IPS DF 6.9 (cell line): ENCODE results near the gene HMX3.
A peak's percentile ranks its signal among the peaks of the same experiment; 100 is the strongest.

Experiments
- DNase-seq: peaks from one replicate; pipeline ENCODE4 v3.0.0-alpha.2; 2013; ENCODE audit warnings: low read depth, low spot score
- H3K27ac ChIP-seq: one replicate; pipeline ENCODE4 v1.5.1; 2013; ENCODE audit warnings: low read length, control low read depth
- H3K27me3 ChIP-seq: 2 replicates; pipeline ENCODE4 v1.6.1; 2013; ENCODE audit warnings: mild to moderate bottlenecking, low read length; ENCODE audit not compliant: control insufficient read depth, insufficient read depth
- H3K36me3 ChIP-seq: 2 replicates; pipeline ENCODE4 v1.6.1; 2013; ENCODE audit warnings: low read length; ENCODE audit not compliant: control insufficient read depth, insufficient read depth
- H3K4me1 ChIP-seq: 2 replicates; pipeline ENCODE4 v1.6.1; 2013; ENCODE audit warnings: low read length; ENCODE audit not compliant: control insufficient read depth, insufficient read depth
- H3K4me3 ChIP-seq: 2 replicates; pipeline ENCODE4 v1.5.1; 2013; ENCODE audit warnings: mild to moderate bottlenecking, low read length
- H3K9me3 ChIP-seq: 2 replicates; pipeline ENCODE4 v1.6.1; 2013; ENCODE audit warnings: low read length, inconsistent platforms; ENCODE audit not compliant: control insufficient read depth, insufficient read depth
- whole genome bisulfite sequencing: extraction: QIAGEN DNeasy Blood & Tissue Kit; methylation state at CpG from one replicate; pipeline ENCODE4 v1.1.7; 2013; ENCODE audit warnings: mixed read lengths, missing lambda C conversion rate; ENCODE audit not compliant: insufficient read length, insufficient coverage; 5-methylcytosine and 5-hydroxymethylcytosine counted together

Gene HMX3

GRCh38 chr10:123142701-123143161, 7.0 kb downstream of the HMX3 start:
- no peak for DNase-seq
- Histone ChIP-seq H3K27ac (no peak overlapping the region), H3K27me3 (peaks cover 97% of the 10 kb centered on the region), H3K36me3 (no peaks in the 10 kb centered on the region), H3K4me3 (no peak overlapping the region), H3K9me3 (no peaks in the 10 kb centered on the region), H3K4me1 (peaks cover 6% of the 10 kb centered on the region; the same call in 1 of the 2 replicates)
- WGBS, result no CpG with 5 or more reads among the region's 33 CpGs

GRCh38 chr10:123143162-123143824, 7.5 kb downstream of the HMX3 start:
- Histone ChIP-seq H3K4me1 (peaks cover 6% of the 10 kb centered on the region; the same call in 1 of the 2 replicates), H3K9me3 (no peaks in the 10 kb centered on the region), H3K4me3 (no peak overlapping the region), H3K27ac (no peak overlapping the region), H3K27me3 (peaks cover 95% of the 10 kb centered on the region), H3K36me3 (no peaks in the 10 kb centered on the region)
- no CpG with 5 or more reads among the region's 33 CpGs for WGBS
- DNase-seq, result no peak

DNA sequence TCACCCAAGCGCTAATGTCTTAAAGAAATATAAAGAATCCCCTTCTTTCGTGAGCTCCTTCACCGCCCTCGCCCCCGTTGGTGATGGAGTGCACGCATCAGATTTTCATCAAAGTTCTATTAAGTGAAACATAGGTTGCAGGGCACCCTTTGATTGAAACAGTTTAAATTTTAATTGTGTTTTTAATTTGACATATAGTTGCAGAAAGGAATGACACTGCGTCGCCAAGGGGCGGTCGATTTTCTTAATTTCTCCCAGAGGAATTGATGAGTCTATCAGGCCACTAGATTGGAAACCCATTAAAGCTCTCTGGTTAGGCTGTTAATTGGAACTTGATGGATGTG, 8.0 kb downstream of the HMX3 start:
- H3K9me3 ChIP-seq, result no peaks in the 10 kb centered on the region
- DNase-seq, result no peak
- H3K4me3 ChIP-seq, result no peak overlapping the region
- H3K36me3 ChIP-seq, result no peaks in the 10 kb centered on the region
- no peak overlapping the region for H3K27ac ChIP-seq
- H3K27me3 ChIP-seq, result peaks cover 97% of the 10 kb centered on the region
- peaks cover 7% of the 10 kb centered on the region; the same call in 1 of the 2 replicates for H3K4me1 ChIP-seq
- no CpG with 5 or more reads among the region's 10 CpGs for WGBS

DNA sequence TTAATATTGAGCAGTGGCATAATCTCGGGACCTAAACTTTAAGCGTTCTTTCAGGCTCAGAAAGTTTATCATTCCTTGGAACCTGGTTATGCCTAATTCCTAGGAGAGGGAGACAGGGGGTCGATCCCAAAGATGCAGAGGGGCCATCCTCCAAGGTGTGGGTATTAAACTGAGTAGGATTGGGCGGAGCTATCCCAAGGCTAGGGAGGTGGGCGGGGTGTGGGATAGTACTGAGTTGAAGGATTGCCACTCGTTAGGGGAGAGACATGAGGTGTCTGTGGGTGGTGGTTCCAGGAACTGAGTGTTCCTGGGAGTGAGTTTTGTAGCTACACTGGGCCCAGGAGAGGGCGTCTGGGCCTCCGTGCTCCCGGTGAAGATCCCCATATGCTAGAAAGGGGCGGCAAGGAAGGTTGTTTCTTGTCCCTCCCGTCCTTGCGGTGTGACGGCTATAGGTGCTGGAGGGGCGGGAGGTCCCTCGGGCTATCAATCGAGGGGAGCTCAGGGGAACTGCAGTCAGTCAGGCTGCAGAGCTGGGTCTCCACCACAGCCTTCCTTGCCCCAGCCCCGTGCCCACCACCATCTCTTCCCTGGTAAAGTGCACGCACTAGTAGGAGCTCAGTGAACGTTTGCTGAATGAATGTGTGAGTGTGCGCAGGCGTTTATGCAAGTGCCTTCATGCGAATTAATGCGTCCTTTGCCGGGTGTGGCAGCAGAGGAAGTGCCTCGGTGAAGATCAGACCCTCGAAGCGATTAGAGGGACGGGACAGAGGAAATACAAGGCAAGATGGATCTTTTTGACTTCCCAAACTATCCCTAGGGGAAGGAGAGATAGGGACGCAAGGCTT, 9.1 kb downstream of the HMX3 start:
- H3K9me3 ChIP-seq, result no peaks in the 10 kb centered on the region
- no peak overlapping the region for H3K27ac ChIP-seq
- H3K4me3 ChIP-seq, result no peak overlapping the region
- H3K36me3 ChIP-seq, result no peaks in the 10 kb centered on the region
- H3K27me3 ChIP-seq, result peaks cover 97% of the 10 kb centered on the region
- no CpG with 5 or more reads among the region's 29 CpGs for WGBS
- DNase-seq, result no peak
- peaks cover 9% of the 10 kb centered on the region; the same call in 1 of the 2 replicates for H3K4me1 ChIP-seq

GRCh38 chr10:123145542-123146012, 9.8 kb downstream of the HMX3 start:
- peaks cover 11% of the 10 kb centered on the region; the same call in 1 of the 2 replicates for H3K4me1 ChIP-seq

GRCh38 chr10:123146013-123146893, 10.5 kb downstream of the HMX3 start:
- Histone ChIP-seq H3K27ac (no peak overlapping the region), H3K27me3 (peaks cover 93% of the 10 kb centered on the region), H3K4me1 (peaks cover 12% of the 10 kb centered on the region; the same call in 1 of the 2 replicates)

More at GRCh38 chr10:123145542-123146012, 9.8 kb downstream of the HMX3 start:
- H3K27ac ChIP-seq, result no peak overlapping the region
- peaks cover 97% of the 10 kb centered on the region for H3K27me3 ChIP-seq
- no peak overlapping the region for H3K4me3 ChIP-seq
- DNase-seq, result no peak
- WGBS, result no CpG with 5 or more reads among the region's 14 CpGs
- no peaks in the 10 kb centered on the region for H3K9me3 ChIP-seq
- no peaks in the 10 kb centered on the region for H3K36me3 ChIP-seq

GRCh38 chr10:123146894-123147634, 11.3 kb downstream of the HMX3 start:
- Histone ChIP-seq H3K9me3 (no peaks in the 10 kb centered on the region), H3K4me3 (no peak overlapping the region)

More at GRCh38 chr10:123146013-123146893, 10.5 kb downstream of the HMX3 start:
- Histone ChIP-seq H3K4me3 (no peak overlapping the region), H3K9me3 (no peaks in the 10 kb centered on the region), H3K36me3 (no peaks in the 10 kb centered on the region)
- DNase-seq, result no peak
- WGBS, result no CpG with 5 or more reads among the region's 59 CpGs

GRCh38 chr10:123147635-123148413, 12.1 kb downstream of the HMX3 start, which contains the start of gene HMX2:
TSS of gene HMX2 (plus strand) at chr10:123148136. CDS start at chr10:123148379, 243 bp downstream.
- Histone ChIP-seq H3K27ac (no peak within 1 kb of the TSS), H3K9me3 (no peaks in the 10 kb centered on the region), H3K4me1 (peaks cover 12% of the 10 kb centered on the region; the same call in 1 of the 2 replicates), H3K4me3 (peak within 1 kb of the TSS; percentile 43), H3K27me3 (peaks cover 77% of the 10 kb centered on the region), H3K36me3 (no peaks in the 10 kb centered on the region)
- WGBS, result no CpG with 5 or more reads among the region's 64 CpGs
- no peak for DNase-seq

More at GRCh38 chr10:123146894-123147634, 11.3 kb downstream of the HMX3 start:
- WGBS, result no CpG with 5 or more reads among the region's 24 CpGs
- DNase-seq, result no peak
- Histone ChIP-seq H3K27me3 (peaks cover 85% of the 10 kb centered on the region), H3K4me1 (peaks cover 12% of the 10 kb centered on the region; the same call in 1 of the 2 replicates), H3K27ac (no peak overlapping the region), H3K36me3 (no peaks in the 10 kb centered on the region)
